GM12878 (cell line): ENCODE data around the gene CACNG4. TPM values are rescaled to one million over a fixed set of nuclear protein-coding genes. Genes with fewer than 3 reads are reported as not detected.

Source experiments
- ATAC-seq: fragments of 200-7000 bp; cut with Tn5 transposase; 3 replicates; pipeline ENCODE4 v1.9.1; 2020; ENCODE audit warnings: mild to moderate bottlenecking, moderate library complexity
- BruUV-seq: library from RNA; stranded (reverse); fragments of 400-500 nt; replicated peaks from 2 replicates; lab custom pipeline; 2021; lab: Mats Ljungman, UMichigan
- CTCF ChIA-PET: fragments of 300-600 bp; sonication (Branson Sonifier 250); formaldehyde crosslinking; extraction: SDS; loops from one replicate; lab custom pipeline; 2021; ENCODE audit warnings: inconsistent platforms; lab: Yijun Ruan, JAX
- POLR2A ChIA-PET: fragments of 350-600 bp; formaldehyde crosslinking; extraction: SDS; loops from one replicate; lab custom pipeline; 2021; ENCODE audit warnings: inconsistent platforms; lab: Charles Lee
- RAD21 ChIA-PET: fragments of 300-600 bp; sonication (Branson Sonifier 250); formaldehyde crosslinking; loops from one replicate; lab custom pipeline; 2023; ENCODE audit warnings: antibody characterized with exemption; ENCODE audit not compliant: unreplicated experiment; lab: Charles Lee
- SMC1A ChIA-PET: fragments of 300-600 bp; sonication (Branson Sonifier 250); formaldehyde crosslinking; loops from one replicate; lab custom pipeline; 2023; ENCODE audit not compliant: unreplicated experiment, uncharacterized antibody; lab: Charles Lee
- DNase-seq: peaks from one replicate; pipeline ENCODE4 v3.0.0-alpha.2; 2011; ENCODE audit warnings: low read depth, low spot score
- FAIRE-seq: peaks from 3 replicates; lab custom pipeline; 2011; peaks lifted over from hg19 to GRCh38; lab: Jason Lieb, UNC
- H2AFZ ChIP-seq: 2 replicates; pipeline ENCODE4 v1.6.0; 2011; ENCODE audit warnings: low read depth, low read length, control low read depth; ENCODE audit not compliant: control insufficient read depth
- H3K27ac ChIP-seq: 2 replicates; pipeline ENCODE4 v1.5.1; 2011; ENCODE audit warnings: control low read depth; ENCODE audit not compliant: control insufficient read depth, insufficient read depth
- H3K27me3 ChIP-seq, 2 experiments: replicated peaks in 1 of 2; 2 replicates each; pipeline versions ENCODE4 v1.6.0 to v1.6.1; 2011; ENCODE audit warnings: low read length in 1 of 2; ENCODE audit not compliant: control insufficient read depth in 2 of 2, insufficient read depth in 2 of 2
- H3K36me3 ChIP-seq, 2 experiments: 2 replicates each; pipeline ENCODE4 v1.5.1; 2011; ENCODE audit warnings: low read length in 1 of 2; ENCODE audit not compliant: control insufficient read depth in 2 of 2, insufficient read depth in 2 of 2
- H3K4me1 ChIP-seq: 2 replicates; pipeline ENCODE4 v1.6.1; 2011; ENCODE audit warnings: mild to moderate bottlenecking, low read length, moderate library complexity, mixed read lengths; ENCODE audit not compliant: control insufficient read depth, insufficient read depth
- H3K4me2 ChIP-seq: 2 replicates; pipeline ENCODE4 v1.6.0; 2011; ENCODE audit warnings: control low read depth; ENCODE audit not compliant: control insufficient read depth, insufficient read depth
- H3K4me3 ChIP-seq: fragments of 200-600 bp; sonication (generic); 2 replicates; pipeline ENCODE4 v1.5.1; 2016
- H3K79me2 ChIP-seq: 2 replicates; pipeline ENCODE4 v1.6.0; 2011; ENCODE audit warnings: low read length; ENCODE audit not compliant: control insufficient read depth, insufficient read depth
- H3K9ac ChIP-seq: 2 replicates; pipeline ENCODE4 v1.8.0; 2011; ENCODE audit warnings: low read length, control low read depth, mixed read lengths; ENCODE audit not compliant: control insufficient read depth, insufficient read depth
- H3K9me3 ChIP-seq: replicated peaks from 3 replicates; pipeline ENCODE4 v1.5.1; 2011; ENCODE audit warnings: mild to moderate bottlenecking, low read length; ENCODE audit not compliant: control insufficient read depth, insufficient read depth
- H4K20me1 ChIP-seq: 2 replicates; pipeline ENCODE4 v1.6.0; 2011; ENCODE audit not compliant: control insufficient read depth, insufficient read depth
- ATF7 ChIP-seq: fragments of 450-650 bp; IDR thresholded peaks from 2 replicates; pipeline ENCODE4 v1.6.1; 2016; ENCODE audit warnings: low read depth, mild to moderate bottlenecking
- CHD1 ChIP-seq: IDR thresholded peaks from 2 replicates; pipeline ENCODE4 v1.6.1; 2012; ENCODE audit warnings: low read depth, low read length, improper control_type of control experiment
- ESRRA ChIP-seq: IDR thresholded peaks from 2 replicates; pipeline ENCODE4 v1.6.1; 2012; ENCODE audit warnings: mild to moderate bottlenecking, low read length, improper control_type of control experiment
- HDAC6 ChIP-seq: fragments of 200-600 bp; sonication (generic); IDR thresholded peaks from one replicate; pipeline ENCODE4 v1.8.0; 2017; ENCODE audit warnings: antibody characterized with exemption; ENCODE audit not compliant: unreplicated experiment
- NRF1 ChIP-seq: conservative IDR thresholded peaks from 2 replicates; pipeline ENCODE4 v1.6.1; 2011; ENCODE audit warnings: mild to moderate bottlenecking, low read depth, low read length, improper control_type of control experiment
- SIX5 ChIP-seq: IDR thresholded peaks from 2 replicates; pipeline ENCODE4 v1.6.1; 2011; ENCODE audit warnings: mild to moderate bottlenecking, low read depth, low read length, moderate library complexity; ENCODE audit not compliant: severe bottlenecking
- ZNF24 ChIP-seq: fragments of 450-650 bp; IDR thresholded peaks from 2 replicates; pipeline ENCODE4 v1.6.1; 2017; ENCODE audit warnings: antibody characterized with exemption, mild to moderate bottlenecking
- ZNF622 ChIP-seq: fragments of 450-650 bp; IDR thresholded peaks from 2 replicates; pipeline ENCODE4 v1.6.1; 2017; ENCODE audit warnings: mild to moderate bottlenecking, inconsistent platforms
- WGBS: methylation state at CpG from one replicate; pipeline ENCODE4 v1.1.6; 2016; ENCODE audit warnings: low lambda C conversion rate; ENCODE audit not compliant: insufficient replicate concordance, insufficient coverage; ENCODE audit errors: missing lambda C conversion rate; 5-methylcytosine and 5-hydroxymethylcytosine counted together
- in situ Hi-C: fragments of 300-500 bp; cut with MboI; formaldehyde crosslinking; loops from 9 replicates; pipeline ENCODE4 v1.14.3; 2018; ENCODE audit warnings: mixed read lengths
- intact Hi-C: fragments of 100-400 bp; cut with micrococcal nuclease; formaldehyde crosslinking; loops from one replicate; pipeline ENCODE4 v1.14.2; 2022; ENCODE audit not compliant: unreplicated experiment
- polyA plus RNA-seq, 11 experiments: library from polyadenylated mRNA; depleted of rRNA in 4 of 11; unstranded in 6 of 11; stranded (reverse) in 5 of 11; fragments of >200 nt; fragmentation: Nextera tagmentation in 4 of 11; fragmentation: Illumina TruSeq in 1 of 11; extraction: Ambion mirVana in 4 of 11; extraction: Trizol in 1 of 11; gene quantifications; 1 replicate in 1 of 11; 2 replicates in 10 of 11; pipeline versions ENCODE4 v1.2.1 to v1.2.3, GENCODE V29; 2011 to 2016; ENCODE audit warnings: inconsistent platforms in 2 of 11, missing spikeins in 2 of 11, low read depth in 1 of 11
- total RNA-seq, 4 experiments: library from RNA; depleted of rRNA in 3 of 4; stranded (reverse); fragments of >200 nt in 3 of 4; fragmentation: Illumina TruSeq in 1 of 4; extraction: Trizol in 1 of 4; gene quantifications; 2 replicates each; pipeline versions ENCODE4 v1.2.1 to v1.2.3, GENCODE V29; 2013 to 2021
- TF ChIP-seq, protein P1 (sequence below): fragments of 450-650 bp; IDR thresholded peaks from 2 replicates; pipeline ENCODE4 v1.6.1; 2017; ENCODE audit warnings: antibody characterized with exemption, mild to moderate bottlenecking, moderate library complexity

CACNG4 gene
- total and polyA plus RNA-seq, 10 of the 15 experiments (the other 5 are each of a cell fraction or from before 2014, with no cell fraction given): 0.08 TPM; not detected in 8

DNA sequence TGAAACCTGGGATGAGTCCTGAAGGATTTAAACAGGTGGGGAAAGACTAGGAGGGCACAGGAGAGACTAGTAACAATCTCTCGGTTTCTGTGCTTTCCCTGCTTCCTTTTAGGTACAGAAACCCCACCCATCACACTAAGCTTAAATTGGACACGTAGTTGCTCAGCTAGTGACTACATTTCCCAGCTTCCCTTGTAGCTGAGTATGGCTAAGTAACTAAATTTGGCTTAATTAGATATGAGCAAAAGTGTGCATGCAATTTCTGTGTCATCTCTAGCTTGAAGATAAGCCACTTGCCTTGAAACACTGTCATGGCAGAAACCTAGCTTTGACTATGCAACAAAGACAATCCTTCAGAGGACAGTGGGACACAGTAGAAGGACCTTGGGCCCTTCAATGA lies 116.3 kb downstream of the CACNG4 start:
- in situ Hi-C loops: no loop called here
- Histone ChIP-seq H3K9ac (no peak overlapping the region), H3K4me1 (peaks cover 15% of the 10 kb centered on the region), H3K79me2 (no peaks in the 10 kb centered on the region; the same call in 1 of the 2 replicates), H3K27me3 (no peaks in the 10 kb centered on the region), H3K27ac (peak overlapping the region; percentile 13; the same call in 1 of the 2 replicates), H3K36me3 (peaks cover 2 to 10% of the 10 kb centered on the region in 2 experiments), H3K9me3 (no peaks in the 10 kb centered on the region), H3K4me3 (no peak overlapping the region), H2AFZ (no peak overlapping the region), H3K4me2 (no peak overlapping the region), H4K20me1 (no peaks in the 10 kb centered on the region)
- ATAC-seq (peak; percentile 62), FAIRE-seq (no peak), DNase-seq (peak; percentile 8)
- WGBS: 24% methylated on average over 2 of the region's 2 CpGs
- POLR2A ChIA-PET: interaction anchor here (0.6 to 1.5 kb wide), 2 partner anchors 30 to 38 kb away, joined by 3 read pairs; no protein-coding TSS in a partner anchor
- CTCF ChIA-PET: interaction anchor here (0.9 to 3.1 kb wide), 21 partner anchors 10 to 375 kb away, joined by 3 to 29 read pairs (median 7); no protein-coding TSS in a partner anchor
- peak; percentile 19 for TF ChIP-seq SIX5
- no peak for TF ChIP-seq ESRRA
- RAD21 ChIA-PET: interaction anchor here (0.9 to 2.8 kb wide), 14 partner anchors 12 to 366 kb away, joined by 3 to 19 read pairs (median 4); no protein-coding TSS in a partner anchor
- SMC1A ChIA-PET: interaction anchor here (0.6 to 2.6 kb wide), 17 partner anchors 11 to 367 kb away, joined by 3 to 14 read pairs (median 6); no protein-coding TSS in a partner anchor
- no TSS peak for BruUV-seq
- intact Hi-C loops: loop anchor here (5.0 kb wide), 1 partner anchor 224 kb away; no protein-coding TSS in a partner anchor

DNA sequence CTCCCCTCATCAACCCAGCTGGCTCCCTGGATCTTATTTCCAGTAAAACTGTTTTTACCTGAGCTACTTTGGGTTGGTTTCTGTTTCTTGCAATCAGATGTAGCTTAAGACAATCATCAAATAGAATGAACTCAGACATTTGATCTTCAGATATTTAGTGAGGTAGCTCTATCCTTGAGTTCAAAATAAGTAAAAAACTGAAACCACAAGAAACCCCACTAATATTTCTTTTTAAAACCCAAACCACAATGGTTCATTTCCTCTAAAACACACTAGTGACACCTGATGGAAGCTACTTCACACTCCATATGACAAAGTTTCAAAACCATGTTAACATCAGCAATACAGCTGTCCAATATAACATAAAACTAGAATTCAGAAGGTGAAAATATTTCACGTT lies 117.6 kb downstream of the CACNG4 start:
- H3K27ac ChIP-seq: no peak overlapping the region
- ChIA-PET SMC1A (interaction anchor here (0.7 to 2.6 kb wide), 31 partner anchors 9 to 516 kb away, joined by 3 to 14 read pairs (median 4); no protein-coding TSS in a partner anchor), RAD21 (interaction anchor here (0.9 to 2.8 kb wide), 18 partner anchors 9 to 368 kb away, joined by 3 to 19 read pairs (median 5); no protein-coding TSS in a partner anchor), POLR2A (interaction anchor here (0.5 to 1.5 kb wide), 4 partner anchors 32 to 585 kb away, joined by 3 to 4 read pairs (median 3); no protein-coding TSS in a partner anchor), CTCF (interaction anchor here (0.5 to 3.1 kb wide), 38 partner anchors 8 to 376 kb away, joined by 3 to 29 read pairs (median 5); no protein-coding TSS in a partner anchor)
- peaks cover 15% of the 10 kb centered on the region for H3K4me1 ChIP-seq
- FAIRE-seq (no peak), ATAC-seq (peak; percentile 90), DNase-seq (peak; percentile 26)
- no TSS peak for BruUV-seq
- H2AFZ ChIP-seq: no peak overlapping the region
- peak overlapping the region; percentile 5; the same call in 1 of the 2 replicates for H3K4me2 ChIP-seq
- no peak overlapping the region for H3K9ac ChIP-seq
- no peaks in the 10 kb centered on the region for H3K27me3 ChIP-seq
- H3K79me2 ChIP-seq: no peaks in the 10 kb centered on the region; the same call in 1 of the 2 replicates
- in situ Hi-C loops (no loop called here), intact Hi-C loops (loop anchor here (2.0 to 5.0 kb wide), 4 partner anchors 47 to 367 kb away; no protein-coding TSS in a partner anchor)
- H3K36me3 ChIP-seq: peaks cover 2 to 10% of the 10 kb centered on the region in 2 experiments
- whole genome bisulfite sequencing: 0% methylated on average over 1 of the region's 1 CpG
- H4K20me1 ChIP-seq: no peaks in the 10 kb centered on the region
- H3K9me3 ChIP-seq: no peaks in the 10 kb centered on the region
- H3K4me3 ChIP-seq: no peak overlapping the region
- no peak for TF ChIP-seq ZNF24
- no peak for TF ChIP-seq ATF7
- no peak for TF ChIP-seq NRF1
- TF ChIP-seq CHD1: no peak
- TF ChIP-seq, protein P1, sequence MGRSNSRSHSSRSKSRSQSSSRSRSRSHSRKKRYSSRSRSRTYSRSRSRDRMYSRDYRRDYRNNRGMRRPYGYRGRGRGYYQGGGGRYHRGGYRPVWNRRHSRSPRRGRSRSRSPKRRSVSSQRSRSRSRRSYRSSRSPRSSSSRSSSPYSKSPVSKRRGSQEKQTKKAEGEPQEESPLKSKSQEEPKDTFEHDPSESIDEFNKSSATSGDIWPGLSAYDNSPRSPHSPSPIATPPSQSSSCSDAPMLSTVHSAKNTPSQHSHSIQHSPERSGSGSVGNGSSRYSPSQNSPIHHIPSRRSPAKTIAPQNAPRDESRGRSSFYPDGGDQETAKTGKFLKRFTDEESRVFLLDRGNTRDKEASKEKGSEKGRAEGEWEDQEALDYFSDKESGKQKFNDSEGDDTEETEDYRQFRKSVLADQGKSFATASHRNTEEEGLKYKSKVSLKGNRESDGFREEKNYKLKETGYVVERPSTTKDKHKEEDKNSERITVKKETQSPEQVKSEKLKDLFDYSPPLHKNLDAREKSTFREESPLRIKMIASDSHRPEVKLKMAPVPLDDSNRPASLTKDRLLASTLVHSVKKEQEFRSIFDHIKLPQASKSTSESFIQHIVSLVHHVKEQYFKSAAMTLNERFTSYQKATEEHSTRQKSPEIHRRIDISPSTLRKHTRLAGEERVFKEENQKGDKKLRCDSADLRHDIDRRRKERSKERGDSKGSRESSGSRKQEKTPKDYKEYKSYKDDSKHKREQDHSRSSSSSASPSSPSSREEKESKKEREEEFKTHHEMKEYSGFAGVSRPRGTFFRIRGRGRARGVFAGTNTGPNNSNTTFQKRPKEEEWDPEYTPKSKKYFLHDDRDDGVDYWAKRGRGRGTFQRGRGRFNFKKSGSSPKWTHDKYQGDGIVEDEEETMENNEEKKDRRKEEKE: no peak
- no peak for TF ChIP-seq HDAC6
- TF ChIP-seq ZNF622: no peak
